HepG2 (cell line): ENCODE data around the gene KDM3B. TPM values are rescaled to one million over a fixed set of nuclear protein-coding genes. Genes with fewer than 3 reads are reported as not detected.
A peak's percentile ranks its signal among the peaks of the same experiment; 100 is the strongest.

Experiments
- ATF2 ChIP-seq: sonication (generic); formaldehyde crosslinking; IDR thresholded peaks from 2 replicates; pipeline ENCODE4 v1.4.0; 2020; ENCODE audit warnings: missing genetic modification reagents
- HBP1 ChIP-seq: IDR thresholded peaks from 2 replicates; pipeline ENCODE4 v1.6.1; 2016; ENCODE audit warnings: low read depth, control low read depth
- HIC2 ChIP-seq: sonication (generic); formaldehyde crosslinking; IDR thresholded peaks from 2 replicates; pipeline ENCODE4 v1.9.0; 2022; ENCODE audit warnings: low read depth, missing genetic modification reagents
- IKZF5 ChIP-seq: IDR thresholded peaks from 2 replicates; pipeline ENCODE4 v1.6.1; 2018; ENCODE audit warnings: missing genetic modification reagents, mild to moderate bottlenecking, missing compliant biosample characterization
- MBD4 ChIP-seq: IDR thresholded peaks from 2 replicates; pipeline ENCODE4 v1.6.1; 2012; ENCODE audit warnings: low read length, inconsistent platforms, borderline replicate concordance
- MED13 ChIP-seq: sonication (generic); formaldehyde crosslinking; IDR thresholded peaks from 2 replicates; pipeline ENCODE4 v1.5.0; 2020; ENCODE audit warnings: missing genetic modification reagents
- NR2F1 ChIP-seq, 2 experiments: fragments of 450-650 bp in 1 of 2; formaldehyde crosslinking in 1 of 2; IDR thresholded peaks; 2 replicates each; pipeline versions ENCODE4 v1.5.0 to v1.6.1; 2016 to 2020; ENCODE audit warnings: mild to moderate bottlenecking in 1 of 2, missing compliant biosample characterization in 1 of 2, missing genetic modification reagents in 1 of 2, moderate library complexity in 1 of 2
- RAD21 ChIP-seq: fragments of 450-650 bp; formaldehyde crosslinking; IDR thresholded peaks from 2 replicates; pipeline ENCODE4 v1.5.0; 2020; ENCODE audit warnings: mild to moderate bottlenecking
- RARA ChIP-seq: IDR thresholded peaks from 2 replicates; pipeline ENCODE4 v1.6.1; 2016; ENCODE audit warnings: missing genetic modification reagents, missing compliant biosample characterization
- RBM22 ChIP-seq: fragments of 200-400 bp; formaldehyde crosslinking; optimal IDR thresholded peaks from 2 replicates; pipeline ENCODE3; 2017; ENCODE audit warnings: mild to moderate bottlenecking, low read length, moderate library complexity
- ZBTB4 ChIP-seq: sonication (generic); formaldehyde crosslinking; IDR thresholded peaks from 2 replicates; pipeline ENCODE4 v1.4.0; 2020; ENCODE audit warnings: missing genetic modification reagents, mild to moderate bottlenecking, borderline replicate concordance
- ZFP41 ChIP-seq: sonication (generic); formaldehyde crosslinking; IDR thresholded peaks from 2 replicates; pipeline ENCODE4 v1.4.0; 2020; ENCODE audit warnings: mild to moderate bottlenecking, missing genetic modification reagents, borderline replicate concordance
- ZNF253 ChIP-seq: sonication (generic); formaldehyde crosslinking; IDR thresholded peaks from 2 replicates; pipeline ENCODE4 v1.8.0; 2022; ENCODE audit warnings: mild to moderate bottlenecking, missing genetic modification reagents, borderline replicate concordance
- ZNF276 ChIP-seq: sonication (generic); formaldehyde crosslinking; IDR thresholded peaks from 2 replicates; pipeline ENCODE4 v1.4.0; 2020; ENCODE audit warnings: mild to moderate bottlenecking, low read depth, missing genetic modification reagents
- ZNF547 ChIP-seq: sonication (generic); formaldehyde crosslinking; IDR thresholded peaks from 2 replicates; pipeline ENCODE4 v1.5.1; 2020; ENCODE audit warnings: mild to moderate bottlenecking, missing genetic modification reagents
- ZNF652 ChIP-seq: IDR thresholded peaks from 2 replicates; pipeline ENCODE4 v1.6.1; 2016; ENCODE audit warnings: low read depth, borderline replicate concordance
- polyA plus RNA-seq, 8 experiments: library from polyadenylated mRNA; depleted of rRNA in 3 of 8; stranded (reverse) in 7 of 8; unstranded in 1 of 8; fragments of >200 nt; fragmentation: Illumina TruSeq in 4 of 8; extraction: Trizol in 4 of 8; gene quantifications; 2 replicates each; pipeline versions ENCODE4 v1.2.1 to v1.2.3, GENCODE V29; 2011 to 2016; ENCODE audit warnings: low read depth in 4 of 8, missing spikeins in 1 of 8, mixed read lengths in 1 of 8; ENCODE audit not compliant: insufficient read depth in 1 of 8
- total RNA-seq, 5 experiments: library from RNA; depleted of rRNA; stranded (reverse); fragments of >200 nt; fragmentation: Illumina TruSeq; extraction: Trizol; gene quantifications; 2 replicates each; pipeline ENCODE4 v1.2.3, GENCODE V29; 2016; ENCODE audit warnings: low read depth in 1 of 5

The KDM3B gene
- total and polyA plus RNA-seq, 2 of the 13 experiments (the other 11 are each of a cell fraction or from before 2014, with no cell fraction given), result 19.7 to 34.3 TPM

GRCh38 chr5:138464388-138465260 lies 112.1 kb downstream of the KDM3B start (continued):
- TF ChIP-seq HIC2 (CRISPR knock-in tag), result no peak
- TF ChIP-seq HBP1 (CRISPR knock-in tag), result no peak
- no peak for TF ChIP-seq MBD4
- TF ChIP-seq ZBTB4 (CRISPR knock-in tag), result no peak
- no peak for TF ChIP-seq MED13 (CRISPR knock-in tag)
- 0 out of 2 replicates have a peak, but pooled peaks have one; percentile 11 for TF ChIP-seq ZNF253 (CRISPR knock-in tag)
- TF ChIP-seq IKZF5 (CRISPR knock-in tag), result no peak
- TF ChIP-seq ZNF547 (CRISPR knock-in tag), result 0 out of 2 replicates have a peak, but pooled peaks have one; percentile 13
- peak; percentile 32 to 63; a peak in 3 of 4 replicates for TF ChIP-seq NR2F1 (CRISPR knock-in tag; IDR thresholded peaks at IDR 0.05)
- TF ChIP-seq ZNF276 (CRISPR knock-in tag), result no peak; the same call in 1 of the 2 replicates
- TF ChIP-seq ZNF652 (CRISPR knock-in tag), result no peak
- 0 out of 2 replicates have a peak, but pooled peaks have one; percentile 6 for TF ChIP-seq ATF2 (CRISPR knock-in tag)
- no peak; the same call in 1 of the 2 replicates for TF ChIP-seq RARA (CRISPR knock-in tag)
- no peak; the same call in 1 of the 2 replicates for TF ChIP-seq RAD21 (CRISPR knock-in tag)
- TF ChIP-seq ZFP41 (CRISPR knock-in tag), result peak; percentile 21; the same call in 1 of the 2 replicates
- TF ChIP-seq RBM22, result peak; percentile 50
